ENCODE measurements around the gene INHBC.
"Not testable (repeated sequence)": the region's sequence is repeated elsewhere in the genome, so short reads cannot be mapped to it uniquely, and the experiment has no call there.

The INHBC gene

GRCh38 chr12:57491393-57492280 is 57.1 kb downstream of the INHBC start:
- DNase-seq (ENCODE audit: low read depth, low spot score): no peak
- no peak overlapping the region for H3K4me3 ChIP-seq (ENCODE audit: low read depth, low read length)
- in situ Hi-C loops (cut with HindIII; ENCODE audit: low sequenced_read_pairs): no loop called here

DNA sequence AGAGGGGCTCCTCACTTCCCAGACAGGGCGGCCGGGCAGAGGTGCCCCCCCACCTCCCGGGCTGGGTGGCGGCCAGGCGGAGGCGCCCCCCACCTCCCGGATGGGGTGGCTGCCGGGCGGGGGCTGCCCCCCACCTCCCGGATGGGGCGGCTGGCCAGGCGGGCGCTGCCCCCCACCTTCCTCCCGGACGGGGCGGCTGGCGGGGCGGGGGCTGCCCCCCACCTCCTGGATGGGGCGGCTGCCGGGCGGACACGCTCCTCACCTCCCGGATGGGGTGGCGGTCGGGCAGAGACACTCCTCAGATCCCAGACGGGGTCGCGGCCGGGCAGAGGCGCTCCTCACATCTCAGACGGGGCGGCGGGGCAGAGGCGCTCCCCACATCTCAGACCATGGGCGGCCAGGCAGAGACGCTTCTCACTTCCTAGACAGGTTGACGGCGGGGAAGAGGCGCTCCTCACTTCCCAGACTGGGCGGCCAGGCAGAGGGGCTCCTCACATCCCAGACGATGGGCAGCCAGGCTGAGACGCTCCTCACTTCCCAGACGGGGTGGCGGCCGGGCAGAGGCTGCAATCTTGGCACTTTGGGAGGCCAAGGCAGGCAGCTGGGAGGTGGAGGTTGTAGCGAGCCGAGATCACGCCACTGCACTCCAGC is 60.6 kb downstream of the INHBC start:
- in situ Hi-C loops (cut with HindIII; ENCODE audit: low sequenced_read_pairs); H3K4me3 ChIP-seq (ENCODE audit: low read depth, low read length); DNase-seq (ENCODE audit: low read depth, low spot score): not testable (repeated sequence)

More at GRCh38 chr12:57491393-57492280, 57.1 kb downstream of the INHBC start:
- TF ChIP-seq CTCF (IDR thresholded peaks at IDR 0.05; ENCODE audit: low read depth, low read length): peak; percentile 9

GRCh38 chr12:57496822-57497221 is 62.2 kb downstream of the INHBC start:
- TF ChIP-seq CTCF (IDR thresholded peaks at IDR 0.05; ENCODE audit: low read depth, low read length): no peak
- no peak for DNase-seq (ENCODE audit: low read depth, low spot score)
- H3K4me3 ChIP-seq (ENCODE audit: low read depth, low read length): no peak overlapping the region
- in situ Hi-C loops (cut with HindIII; ENCODE audit: low sequenced_read_pairs): no loop called here

DNA sequence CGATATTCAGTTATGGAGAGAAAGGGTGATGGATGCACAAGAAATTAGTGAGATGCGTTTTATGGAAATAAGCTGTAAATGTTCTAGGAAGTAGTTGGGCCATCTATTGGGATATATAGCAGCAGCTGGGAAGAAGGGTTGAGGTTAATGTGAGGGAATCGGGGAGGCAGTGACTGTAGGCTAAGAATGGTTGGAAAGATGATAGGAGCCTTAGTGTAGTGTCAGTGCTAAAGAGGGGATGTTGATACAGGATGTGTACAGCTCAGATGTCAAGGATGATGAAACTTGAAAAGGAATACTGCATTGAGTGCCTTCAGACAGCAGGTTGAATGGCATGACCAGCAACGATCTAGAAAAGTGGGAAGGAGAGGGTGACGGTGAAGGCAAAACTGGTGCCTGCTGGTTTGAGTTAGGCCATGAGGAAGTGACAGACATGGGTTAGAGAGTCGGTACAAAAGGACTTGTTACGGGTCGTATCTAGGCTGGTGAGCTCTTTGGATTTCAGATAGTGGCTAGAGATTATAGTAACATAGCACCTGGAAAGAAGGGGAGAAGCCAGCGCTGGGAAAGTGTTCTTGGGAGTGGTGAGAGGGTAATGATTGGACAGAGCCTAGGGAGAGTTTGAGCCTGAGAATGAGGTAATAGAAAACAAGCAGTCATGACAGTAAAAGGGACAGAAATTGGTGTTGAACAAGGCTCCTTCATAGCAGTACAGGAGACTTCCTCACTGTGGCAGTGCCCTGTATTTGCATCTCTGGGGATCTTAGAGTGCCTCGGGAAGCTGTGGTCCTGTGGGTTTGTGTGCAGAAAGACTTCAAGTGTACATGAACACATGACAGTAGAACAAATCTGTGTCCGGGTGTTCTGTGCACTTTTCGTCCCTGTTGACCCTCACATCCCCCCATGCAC is 62.9 kb downstream of the INHBC start:
- in situ Hi-C loops (cut with HindIII; ENCODE audit: low sequenced_read_pairs): no loop called here
- TF ChIP-seq CTCF (IDR thresholded peaks at IDR 0.05; ENCODE audit: low read depth, low read length): no peak
- H3K4me3 ChIP-seq (ENCODE audit: low read depth, low read length): no peak overlapping the region
- DNase-seq (ENCODE audit: low read depth, low spot score): no peak

DNA sequence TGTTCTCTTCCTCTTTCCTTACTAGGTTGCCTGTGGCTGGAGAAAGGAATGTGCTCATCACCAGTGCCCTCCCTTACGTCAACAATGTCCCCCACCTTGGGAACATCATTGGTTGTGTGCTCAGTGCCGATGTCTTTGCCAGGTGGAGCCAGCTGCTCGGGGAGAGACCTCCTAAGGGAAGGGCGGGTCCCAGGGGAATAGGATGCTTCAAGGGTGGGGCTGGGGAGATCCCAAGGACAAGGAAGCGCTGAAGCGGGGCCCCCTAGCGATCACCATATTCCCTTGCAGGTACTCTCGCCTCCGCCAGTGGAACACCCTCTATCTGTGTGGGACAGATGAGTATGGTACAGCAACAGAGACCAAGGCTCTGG is 63.5 kb downstream of the INHBC start:
- in situ Hi-C loops (cut with HindIII; ENCODE audit: low sequenced_read_pairs): no loop called here
- DNase-seq (ENCODE audit: low read depth, low spot score): no peak
- TF ChIP-seq CTCF (IDR thresholded peaks at IDR 0.05; ENCODE audit: low read depth, low read length): peak; percentile 15
- no peak overlapping the region for H3K4me3 ChIP-seq (ENCODE audit: low read depth, low read length)

- no peak for DNase-seq (ENCODE audit: low read depth, low spot score)
- TF ChIP-seq CTCF (IDR thresholded peaks at IDR 0.05; ENCODE audit: low read depth, low read length): no peak
- in situ Hi-C loops (cut with HindIII; ENCODE audit: low sequenced_read_pairs): no loop called here
- H3K4me3 ChIP-seq (ENCODE audit: low read depth, low read length): no peak overlapping the region
These were observed 64.0 kb downstream of the INHBC start for GRCh38 chr12:57498571-57498970.
